ENCODE measurements around the gene COLGALT1. TPM values are rescaled to one million over a fixed set of nuclear protein-coding genes. Genes with fewer than 3 reads are reported as not detected.

The COLGALT1 gene
- total RNA-seq, 1 experiment from 2014 or later, result 48.5 TPM

- Histone ChIP-seq H3K9ac (ENCODE audit: extremely low read depth, insufficient read length, low read length) (no peak overlapping the region), H3K4me2 (ENCODE audit: insufficient read depth, insufficient read length, low read length) (no peak overlapping the region), H3K4me1 (ENCODE audit: insufficient read depth, low read length) (no peaks in the 10 kb centered on the region), H3K79me2 (ENCODE audit: insufficient read depth, low read length) (no peaks in the 10 kb centered on the region), H3K4ac (ENCODE audit: low read depth, low read length) (no peak overlapping the region), H2BK120ac (ENCODE audit: low read depth, low read length, poor library complexity, severe bottlenecking) (no peak overlapping the region), H4K5ac (ENCODE audit: insufficient read length, low read depth, low read length) (no peak overlapping the region), H3K23ac (ENCODE audit: insufficient read length, low read depth, low read length) (no peak overlapping the region), H2BK20ac (ENCODE audit: low read depth, low read length, poor library complexity, severe bottlenecking) (no peak overlapping the region), H3K56ac (ENCODE audit: insufficient read length, low read depth, low read length) (no peak overlapping the region), H2BK12ac (ENCODE audit: insufficient read length, low read depth, low read length) (no peak overlapping the region), H3K18ac (ENCODE audit: insufficient read length, low read depth, low read length) (no peak overlapping the region), H3K9me3 (ENCODE audit: control insufficient read depth, low read depth, low read length) (no peaks in the 10 kb centered on the region), H2BK5ac (ENCODE audit: insufficient read length, low read length) (no peak overlapping the region), H2BK15ac (ENCODE audit: low read depth, low read length) (no peak overlapping the region), H4K8ac (replicated peaks; ENCODE audit: insufficient read length, low read depth, low read length) (no peak overlapping the region), H3K27ac (ENCODE audit: insufficient read length, low read depth, low read length) (no peak overlapping the region), H3K23me2 (ENCODE audit: insufficient read length, low read depth, low read length, poor library complexity, severe bottlenecking) (peaks cover 7% of the 10 kb centered on the region), H3K14ac (ENCODE audit: insufficient read depth, low read length) (no peak overlapping the region), H4K20me1 (ENCODE audit: control insufficient read depth, insufficient read depth, insufficient read length) (no peaks in the 10 kb centered on the region), H2AK5ac (ENCODE audit: insufficient read length, low read length) (no peak overlapping the region), H4K91ac (ENCODE audit: insufficient read length, low read depth, low read length) (no peak overlapping the region), H3T11ph (ENCODE audit: low read length) (no peak overlapping the region), H2AFZ (ENCODE audit: low read length) (no peak overlapping the region), H3K27me3 (ENCODE audit: insufficient read depth, low read length) (no peaks in the 10 kb centered on the region; the same call in 1 of the 2 replicates), H3K79me1 (ENCODE audit: insufficient read depth, low read depth, low read length, poor library complexity, severe bottlenecking) (no peaks in the 10 kb centered on the region)
- TF ChIP-seq CTCF (conservative IDR thresholded peaks at IDR 0.05), result no peak
- Mint-ChIP-seq H3K4me3 (no peak overlapping the region), H3K36me3 (ENCODE audit: insufficient read depth in 1 of 3, low read depth in 3 of 3) (no peaks in the 10 kb centered on the region; a peak in 1 of 7 replicates), H3K27me3 (ENCODE audit: low read depth) (peaks cover 44% of the 10 kb centered on the region), H3K27ac (no peak overlapping the region), H3K9me3 (peaks cover 0 to 6% of the 10 kb centered on the region in 2 experiments; a peak in 3 of 5 replicates), H3K4me1 (peaks cover 9 to 13% of the 10 kb centered on the region in 2 experiments)
- DNase-seq, result no peak
- no CpG with 5 or more reads among the region's 4 CpGs for WGBS (ENCODE audit: extremely low coverage, insufficient read length, low lambda C conversion rate)
Measured at GRCh38 chr19:17541184-17541759, 14.2 kb upstream of the COLGALT1 start.
